Activated CD4-positive, alpha-beta T cell treated with anti-CD3 and anti-CD28 coated beads, Interleukin-2, amount 50 U/mL, for 48 hours (primary cell): ENCODE results near the gene COA6.
A peak's percentile ranks its signal among the peaks of the same experiment; 100 is the strongest.
"Not testable (repeated sequence)": the region's sequence is repeated elsewhere in the genome, so short reads cannot be mapped to it uniquely, and the experiment has no call there.

Experiments
- DNase-seq, 2 experiments: peaks; one replicate each; pipeline ENCODE4 v3.0.0-alpha.2; 2020

The COA6 gene

GRCh38 chr1:234371414-234371813 lies 1.8 kb upstream of the COA6 start:
- no peak for DNase-seq

DNA sequence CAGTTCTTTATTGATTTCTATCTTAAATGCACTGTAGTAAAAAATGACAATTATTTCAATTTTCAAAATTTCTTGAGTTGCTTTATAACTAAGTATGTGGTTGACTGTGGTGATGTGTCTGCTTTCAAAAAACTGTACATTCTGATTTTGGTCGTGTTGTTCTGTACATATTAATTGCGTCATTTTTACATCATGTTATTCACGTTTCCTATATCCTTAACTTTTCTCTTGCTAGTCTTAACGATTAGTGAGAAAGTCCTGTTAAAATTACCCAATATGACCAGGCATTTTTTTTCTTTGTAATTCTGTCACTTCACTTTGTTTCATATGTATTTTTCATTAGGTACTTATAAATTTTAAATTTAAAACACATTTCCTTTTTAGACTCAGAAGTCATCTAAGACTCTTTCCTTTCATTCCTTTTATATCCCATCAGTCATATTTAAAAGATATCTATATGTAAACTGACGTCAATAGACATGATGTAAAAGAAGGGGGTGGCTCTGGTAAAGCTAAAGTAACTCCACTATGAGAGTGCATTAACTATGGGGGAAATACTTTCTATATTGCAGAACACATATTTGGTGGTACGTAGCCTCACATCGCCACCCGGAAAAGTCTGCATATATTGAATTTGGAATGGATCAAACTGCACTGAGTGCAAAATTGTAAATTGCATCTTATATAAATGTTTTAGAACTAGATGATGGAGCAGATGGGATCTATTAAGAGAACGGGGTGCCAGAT lies 1.1 kb upstream of the COA6 start:
- no peak for DNase-seq

DNA sequence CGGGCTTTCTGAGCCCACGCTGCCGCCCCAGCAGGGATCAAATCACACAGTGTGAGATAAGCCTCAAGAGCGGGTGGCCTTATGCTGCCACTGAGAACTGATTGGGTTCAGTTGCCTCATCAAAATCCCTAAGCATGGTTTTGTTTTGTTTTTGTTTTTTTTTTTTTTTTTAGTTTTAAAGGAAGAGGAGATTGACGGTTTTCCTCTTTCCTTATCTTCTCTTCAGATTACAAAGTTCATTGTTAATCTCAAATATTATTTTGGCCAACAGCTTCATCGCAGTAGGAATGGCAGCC lies 651 bp downstream of the COA6 start:
- DNase-seq, result no peak

DNA sequence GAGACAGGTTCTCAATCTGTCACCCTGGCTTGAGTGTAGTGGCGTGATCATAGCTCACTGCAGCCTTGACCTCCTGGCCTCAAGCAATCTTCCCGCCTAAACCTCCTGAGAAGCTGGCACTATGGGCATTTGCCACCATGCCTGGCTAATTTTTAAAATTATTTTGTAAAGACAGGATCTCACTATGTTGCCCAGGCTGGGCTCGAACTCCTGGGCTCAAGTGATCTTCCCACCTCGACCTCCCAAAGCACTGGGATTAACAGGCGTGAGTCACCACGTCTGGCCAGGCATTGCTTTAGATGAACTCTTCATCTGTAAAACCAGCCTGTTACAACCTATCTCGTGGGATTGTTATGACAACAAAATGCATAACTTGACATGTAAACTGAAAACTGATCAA lies 2.4 kb downstream of the COA6 start:
- no peak for DNase-seq

DNA sequence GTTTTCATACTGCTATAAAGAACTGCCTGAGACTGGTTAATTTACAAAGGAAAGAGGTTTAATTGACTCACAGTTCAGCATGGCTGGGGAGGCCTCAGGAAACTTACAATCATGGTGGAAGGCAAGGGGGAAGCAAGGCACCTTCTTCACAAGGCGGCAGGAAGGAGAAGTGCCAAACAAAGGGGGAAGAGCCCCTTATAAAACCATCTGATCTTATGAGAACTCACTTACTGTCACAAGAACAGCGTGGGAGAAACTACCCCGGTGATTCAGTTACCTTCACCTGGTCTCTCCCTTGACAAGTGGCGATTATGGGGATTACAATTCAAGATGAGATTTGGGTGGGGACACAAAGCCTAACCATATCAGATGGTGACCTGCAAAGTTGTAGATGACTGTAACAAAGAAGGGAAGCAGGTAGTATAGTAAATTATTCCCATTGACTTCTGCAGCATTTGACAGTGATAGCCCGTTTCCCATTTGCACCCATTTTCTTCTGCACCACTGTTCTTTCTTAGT lies 6.4 kb downstream of the COA6 start:
- DNase-seq, result not testable (repeated sequence)

GRCh38 chr1:234381699-234382555 lies 8.7 kb downstream of the COA6 start:
- DNase-seq, result no peak

GRCh38 chr1:234386122-234386521 lies 12.9 kb downstream of the COA6 start:
- DNase-seq, result no peak

GRCh38 chr1:234388094-234388493 lies 14.8 kb downstream of the COA6 start:
- DNase-seq, result no peak

- DNase-seq, result no peak
Observed at GRCh38 chr1:234393190-234393589, 19.9 kb downstream of the COA6 start.

DNA sequence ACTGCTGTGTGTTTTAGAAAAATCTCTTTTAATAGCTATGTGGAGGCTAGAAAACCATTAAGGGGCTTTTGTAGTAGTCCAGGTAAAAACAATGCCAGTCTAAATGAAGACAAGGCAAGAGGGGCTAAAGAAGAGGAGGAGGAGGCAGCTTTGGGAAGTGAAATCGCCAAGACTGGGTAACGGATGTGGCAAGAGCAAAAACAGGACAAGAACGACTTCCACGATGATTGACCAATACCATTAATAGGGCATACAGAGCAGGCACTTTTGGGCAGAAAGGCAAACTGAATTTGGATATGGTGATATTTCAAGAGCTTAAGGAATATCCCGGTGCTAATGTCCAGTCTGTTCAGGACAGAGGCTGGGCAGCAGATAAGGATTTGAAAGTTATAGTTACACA lies 22.0 kb downstream of the COA6 start:
- DNase-seq, result no peak

DNA sequence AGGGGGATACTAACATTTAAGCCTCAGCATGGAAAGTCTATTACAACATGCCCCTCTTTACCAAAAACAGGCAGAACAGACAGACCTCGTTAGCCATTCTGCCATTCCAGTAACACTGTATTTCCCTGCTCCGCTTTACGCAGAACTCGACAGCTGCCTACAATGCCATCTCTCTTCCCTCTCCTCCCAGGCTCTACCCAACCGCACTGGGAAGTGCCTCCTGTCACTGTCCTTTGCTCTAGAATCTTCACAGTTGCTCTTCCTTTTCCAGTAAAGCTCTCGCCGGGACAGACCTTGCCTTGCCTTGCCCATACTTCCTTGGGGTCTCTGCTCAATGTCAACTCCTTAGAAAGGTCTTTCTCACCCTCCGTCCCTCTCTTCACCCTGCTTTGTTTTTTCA lies 22.8 kb downstream of the COA6 start:
- DNase-seq, result no peak

DNA sequence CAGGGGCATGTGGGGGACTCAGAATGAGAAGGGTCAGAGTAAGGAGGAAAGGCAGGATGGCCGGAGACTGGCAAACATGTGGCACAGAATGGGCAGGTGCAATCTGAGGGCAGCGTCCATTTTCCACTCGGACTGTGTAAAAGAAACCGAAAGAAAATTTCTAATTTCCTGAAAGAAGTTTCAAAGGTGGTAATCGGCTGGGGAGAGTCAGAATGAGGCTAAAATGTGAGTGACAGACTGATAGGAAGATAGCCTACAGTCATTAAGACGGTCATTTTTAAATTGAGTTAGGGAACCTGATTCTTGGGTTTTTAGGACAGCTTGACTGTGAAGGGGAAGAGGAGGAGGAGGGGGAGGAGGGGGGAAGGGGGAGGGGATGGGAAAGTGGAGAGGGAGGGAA lies 23.6 kb downstream of the COA6 start:
- no peak for DNase-seq

GRCh38 chr1:234397732-234398131 lies 24.5 kb downstream of the COA6 start:
- no peak for DNase-seq

- no peak for DNase-seq
Observed at GRCh38 chr1:234398849-234399381, 25.7 kb downstream of the COA6 start.

- not testable (repeated sequence) for DNase-seq
Observed at GRCh38 chr1:234399515-234399914, 26.3 kb downstream of the COA6 start.

DNA sequence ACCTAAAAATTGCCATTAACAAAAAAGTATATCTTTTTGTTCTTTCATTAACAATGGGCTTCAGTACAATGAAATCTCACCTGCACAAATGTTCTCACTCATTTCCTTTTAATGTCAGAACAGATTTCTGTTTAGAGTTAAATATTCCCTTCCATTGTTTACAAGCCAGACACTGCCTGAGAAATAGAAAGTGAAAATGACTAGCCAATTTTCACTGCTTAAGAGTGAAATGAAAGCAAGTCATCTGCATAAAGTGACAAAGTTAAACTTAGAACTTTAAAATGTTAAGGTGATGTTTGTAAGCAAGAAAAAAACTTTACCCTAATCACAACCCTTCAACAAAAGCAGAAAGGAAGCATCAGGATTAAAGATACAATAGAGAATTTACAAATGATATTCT lies 27.5 kb downstream of the COA6 start:
- no peak for DNase-seq

DNA sequence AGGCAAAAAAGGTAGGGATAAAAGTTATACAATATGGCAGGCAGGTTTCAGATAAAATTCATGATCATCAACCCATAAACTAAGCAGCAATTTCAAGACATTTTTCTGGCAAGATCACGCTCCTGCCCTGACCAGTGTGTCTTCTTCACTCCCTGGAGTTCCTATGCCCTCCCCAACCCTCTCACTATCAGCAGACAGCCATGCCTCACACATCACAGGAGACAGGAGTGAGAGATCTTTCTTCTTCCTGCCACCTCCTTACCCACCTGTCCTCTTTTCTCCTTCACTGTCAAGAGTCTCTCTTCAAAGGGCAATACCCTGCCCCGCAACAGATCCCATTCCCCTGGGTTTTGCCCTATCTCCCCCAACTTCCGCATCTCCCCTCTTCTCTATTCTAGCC lies 28.4 kb downstream of the COA6 start:
- DNase-seq, result no peak

DNA sequence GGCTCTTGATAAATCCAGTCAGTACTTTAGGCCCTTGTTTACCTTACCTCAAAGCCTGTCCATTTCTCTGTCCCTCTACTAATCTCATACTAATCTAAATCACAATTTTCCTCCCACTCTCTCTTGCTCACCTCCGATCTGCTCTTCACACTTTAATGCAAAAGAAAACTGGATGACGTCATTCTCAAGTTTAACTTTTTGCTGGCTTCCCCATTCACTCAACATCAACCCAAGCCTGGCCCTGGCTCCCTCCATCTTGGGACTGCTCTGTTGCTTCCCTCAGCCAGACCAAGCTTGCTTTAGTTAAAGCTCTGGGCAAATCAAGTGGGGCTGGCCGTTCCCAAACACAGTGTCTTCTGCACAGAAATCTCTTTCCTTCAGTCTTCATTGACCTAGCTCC lies 29.7 kb downstream of the COA6 start:
- peak in 1 of 2 experiments; percentile 9 for DNase-seq

DNA sequence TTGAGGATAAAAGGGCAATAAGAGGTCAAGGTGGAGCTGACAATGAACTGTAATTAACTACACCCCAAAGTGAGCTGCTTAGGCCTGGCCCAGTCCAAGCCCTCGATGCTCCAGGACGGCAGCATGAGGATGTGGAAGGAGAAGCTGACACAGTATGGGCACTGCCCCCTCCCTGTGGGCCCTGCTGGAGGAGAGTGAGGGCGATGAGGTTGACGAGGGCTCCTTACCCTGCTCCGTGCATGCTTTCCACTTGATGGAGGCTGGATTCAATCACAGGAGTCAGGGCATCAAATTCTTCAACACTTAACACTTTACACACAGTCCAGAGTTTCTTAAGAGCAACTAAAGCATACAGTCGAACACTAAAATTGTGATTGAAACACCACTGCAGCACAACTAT lies 32.4 kb downstream of the COA6 start:
- no peak for DNase-seq

- DNase-seq, result no peak
Observed at GRCh38 chr1:234406871-234407270, 33.6 kb downstream of the COA6 start.

DNA sequence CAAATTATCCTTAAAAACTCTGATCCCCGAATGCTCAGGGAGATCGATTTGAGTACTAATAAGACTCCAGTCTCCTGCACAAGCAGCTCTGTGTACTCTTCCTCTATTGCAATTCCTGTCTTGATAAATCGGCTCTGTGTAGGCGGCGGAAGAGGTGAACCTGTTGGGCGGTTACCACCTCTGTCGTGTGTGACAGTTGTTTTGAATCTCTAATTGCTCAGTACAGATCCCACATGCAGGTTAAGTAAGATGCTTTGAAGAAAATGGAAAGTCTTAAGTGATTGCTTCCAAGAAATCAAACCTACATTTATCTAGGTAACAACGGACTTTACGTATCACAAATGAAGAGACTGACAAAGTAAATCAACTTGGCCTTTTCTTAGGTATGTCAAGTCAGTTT lies 35.5 kb downstream of the COA6 start:
- peak; percentile 66 to 76 for DNase-seq

DNA sequence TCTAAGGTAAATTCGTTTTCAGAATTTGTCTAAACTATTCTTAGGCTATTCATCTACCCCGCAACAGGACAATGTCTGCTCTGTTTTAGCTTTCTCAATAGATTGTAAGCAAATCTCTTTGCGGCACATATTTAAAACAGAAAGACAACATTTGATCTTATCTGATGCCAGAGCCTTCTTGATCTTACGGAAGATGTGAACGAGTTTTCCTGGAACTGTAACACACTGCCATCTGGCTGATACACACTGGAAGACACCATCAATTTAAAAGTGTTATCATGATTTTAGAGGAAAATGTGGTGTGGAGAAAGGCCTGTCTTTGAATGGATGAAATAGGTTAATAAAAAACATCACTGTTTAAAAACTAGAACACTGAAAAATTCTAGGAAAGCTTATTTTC lies 36.1 kb downstream of the COA6 start:
- DNase-seq, result no peak

DNA sequence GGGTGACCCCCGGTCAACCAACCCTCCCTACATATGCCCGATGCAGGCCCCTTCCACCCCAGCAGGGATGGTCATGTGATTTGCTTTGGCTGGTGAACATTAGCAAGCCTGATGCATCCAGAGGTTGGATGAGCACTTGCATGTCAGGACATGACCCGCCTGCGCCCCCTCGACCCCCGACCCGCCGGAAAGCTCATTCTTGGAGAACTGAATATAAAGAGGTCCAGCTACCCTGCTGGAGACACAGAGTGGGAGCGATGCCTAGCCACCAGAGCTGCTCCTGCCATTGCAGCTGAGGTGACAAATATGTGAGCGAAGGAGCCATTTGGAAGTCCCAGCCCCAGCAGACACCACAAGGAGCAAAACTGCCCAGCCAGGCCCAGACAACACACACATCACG lies 39.6 kb downstream of the COA6 start:
- DNase-seq, result no peak

GRCh38 chr1:234413485-234413884 lies 40.2 kb downstream of the COA6 start:
- DNase-seq, result no peak
